NCI-H748 (cell line): ENCODE results near the gene HDAC1.
"Not testable (repeated sequence)": the region's sequence is repeated elsewhere in the genome, so short reads cannot be mapped to it uniquely, and the experiment has no call there.

Experiments
- DNase-seq: peaks from one replicate; lab custom pipeline; 2025; ENCODE audit not compliant: unreplicated experiment; lab: John Stamatoyannopoulos, UW

HDAC1 gene

DNA sequence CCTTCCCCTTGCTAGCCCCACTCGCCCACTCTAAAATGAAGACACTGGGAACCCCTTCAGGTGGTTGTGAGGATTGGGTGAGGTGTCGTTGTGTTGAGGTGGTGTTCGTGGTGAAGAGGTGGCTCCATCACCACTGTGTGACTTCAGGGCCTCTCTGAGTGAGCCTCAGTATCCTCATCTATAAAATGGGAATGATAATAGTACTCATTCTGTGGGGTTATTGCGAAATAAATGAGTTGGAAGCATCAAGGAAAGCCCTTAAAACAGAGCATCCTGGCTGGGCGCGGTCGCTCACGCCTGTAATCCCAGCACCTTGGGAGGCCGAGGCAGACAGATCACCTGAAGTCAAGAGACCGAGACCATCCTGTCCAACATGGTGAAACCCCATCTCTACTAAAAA lies 50.8 kb downstream of the HDAC1 start:
- no peak for DNase-seq

DNA sequence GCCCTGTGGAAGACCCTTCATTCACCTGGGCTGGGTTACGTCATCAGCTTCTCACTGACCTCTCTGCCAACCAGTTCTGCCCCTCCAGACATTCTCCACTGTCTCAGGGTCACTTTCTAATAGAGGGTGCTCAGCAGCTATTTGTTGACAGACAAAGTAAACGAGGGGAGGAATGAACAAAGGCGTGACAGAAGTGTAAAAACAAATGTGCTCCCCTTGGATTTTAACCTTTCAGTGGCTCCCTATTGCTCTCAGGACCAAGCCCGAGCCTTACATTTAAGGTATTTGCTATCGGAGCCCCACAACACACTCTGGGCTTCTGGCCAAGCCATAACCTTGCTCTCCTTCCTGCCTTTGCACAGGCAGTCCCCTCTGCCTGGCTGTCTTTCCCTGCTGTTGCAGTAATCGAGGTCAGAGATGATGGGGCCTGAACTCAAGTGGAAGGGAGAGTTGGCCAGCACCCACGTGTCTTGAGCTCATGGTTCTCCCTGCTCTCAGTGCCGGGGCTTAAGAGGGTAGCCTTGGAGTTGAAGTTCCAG lies 53.5 kb downstream of the HDAC1 start:
- no peak for DNase-seq

DNA sequence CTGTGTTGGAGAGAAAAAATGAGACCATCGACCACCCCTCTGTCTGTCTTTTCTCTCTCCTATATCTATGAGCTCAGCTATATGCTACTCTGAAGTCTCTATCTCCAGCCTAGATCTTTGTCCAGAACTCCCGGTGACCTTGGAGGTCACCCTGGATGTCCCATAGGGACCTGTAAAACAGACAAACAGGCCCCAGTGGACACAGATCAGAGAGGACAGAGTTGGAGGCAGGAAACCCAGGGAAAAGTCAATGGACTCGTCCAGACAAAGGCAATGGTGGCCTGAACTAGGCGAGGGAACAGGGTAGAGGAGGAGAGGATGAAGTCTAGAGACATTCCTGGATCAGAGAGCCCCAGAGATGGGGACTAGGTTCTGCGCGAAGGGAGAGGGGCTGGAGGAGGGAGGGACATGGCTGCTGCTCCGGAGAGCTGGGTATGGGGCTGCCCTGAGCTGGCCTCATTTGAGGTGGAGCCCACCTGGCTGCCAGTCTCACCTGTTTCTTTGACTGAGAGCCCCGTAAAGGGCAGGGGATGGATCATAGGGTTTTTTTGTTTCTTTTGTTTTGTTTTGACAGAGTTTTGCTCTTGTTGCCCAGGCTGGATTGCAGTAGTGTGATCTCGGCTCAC lies 54.8 kb downstream of the HDAC1 start:
- no peak for DNase-seq

DNA sequence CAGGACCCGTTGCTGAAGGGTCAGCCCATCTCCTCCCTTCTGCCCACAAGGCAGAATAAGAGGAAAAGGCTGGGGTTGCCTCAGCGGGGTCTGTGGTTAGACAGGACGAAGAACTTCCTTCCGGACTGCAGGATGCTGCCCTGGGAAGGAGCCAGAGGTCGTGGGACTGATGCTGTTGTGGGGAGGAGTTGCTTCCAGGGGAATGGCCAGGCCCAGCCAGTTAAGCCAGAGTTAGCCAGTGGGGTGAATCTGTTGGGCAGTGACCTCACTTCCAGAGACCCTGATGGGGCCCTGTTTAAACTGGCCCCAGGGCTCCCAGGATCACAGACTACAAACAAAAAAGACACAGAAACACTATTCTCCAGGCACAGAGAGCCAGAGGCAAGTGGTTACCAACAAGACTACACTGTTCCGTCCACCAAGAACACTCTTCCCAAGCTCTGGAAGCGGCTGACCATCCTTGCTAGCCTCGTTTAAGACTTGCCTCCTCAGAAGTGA lies 57.4 kb downstream of the HDAC1 start:
- no peak for DNase-seq

DNA sequence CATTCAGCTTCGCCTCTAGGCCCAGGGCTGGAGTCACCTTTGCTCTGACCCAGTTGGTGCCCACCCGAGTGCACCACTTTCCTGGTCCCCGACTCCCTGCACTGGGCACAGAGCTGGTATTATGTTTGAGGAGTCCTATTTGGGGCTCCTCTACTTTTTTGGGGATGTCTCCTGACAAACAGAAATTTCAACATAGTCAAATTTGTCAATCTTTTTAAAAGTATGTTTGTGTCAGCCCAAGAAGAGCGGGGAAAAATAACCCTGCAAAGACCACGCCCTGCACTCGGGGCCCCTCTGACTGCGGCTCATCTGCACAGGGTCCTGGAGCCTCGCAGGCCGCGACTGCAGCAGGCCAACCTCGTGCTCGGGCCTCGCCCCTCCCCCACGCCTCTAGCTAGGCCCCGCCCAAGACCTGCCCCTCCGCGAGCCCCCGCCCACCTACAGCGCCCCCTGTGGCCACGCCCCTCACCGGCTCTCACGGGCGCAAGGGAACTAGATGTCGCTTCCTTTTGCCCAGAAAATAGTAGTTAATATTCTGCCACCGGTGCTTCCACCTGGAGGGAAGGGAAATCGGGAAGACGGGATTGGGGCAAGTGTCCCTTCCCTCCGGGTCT lies 59.0 kb downstream of the HDAC1 start:
- peak; percentile 76 for DNase-seq

DNA sequence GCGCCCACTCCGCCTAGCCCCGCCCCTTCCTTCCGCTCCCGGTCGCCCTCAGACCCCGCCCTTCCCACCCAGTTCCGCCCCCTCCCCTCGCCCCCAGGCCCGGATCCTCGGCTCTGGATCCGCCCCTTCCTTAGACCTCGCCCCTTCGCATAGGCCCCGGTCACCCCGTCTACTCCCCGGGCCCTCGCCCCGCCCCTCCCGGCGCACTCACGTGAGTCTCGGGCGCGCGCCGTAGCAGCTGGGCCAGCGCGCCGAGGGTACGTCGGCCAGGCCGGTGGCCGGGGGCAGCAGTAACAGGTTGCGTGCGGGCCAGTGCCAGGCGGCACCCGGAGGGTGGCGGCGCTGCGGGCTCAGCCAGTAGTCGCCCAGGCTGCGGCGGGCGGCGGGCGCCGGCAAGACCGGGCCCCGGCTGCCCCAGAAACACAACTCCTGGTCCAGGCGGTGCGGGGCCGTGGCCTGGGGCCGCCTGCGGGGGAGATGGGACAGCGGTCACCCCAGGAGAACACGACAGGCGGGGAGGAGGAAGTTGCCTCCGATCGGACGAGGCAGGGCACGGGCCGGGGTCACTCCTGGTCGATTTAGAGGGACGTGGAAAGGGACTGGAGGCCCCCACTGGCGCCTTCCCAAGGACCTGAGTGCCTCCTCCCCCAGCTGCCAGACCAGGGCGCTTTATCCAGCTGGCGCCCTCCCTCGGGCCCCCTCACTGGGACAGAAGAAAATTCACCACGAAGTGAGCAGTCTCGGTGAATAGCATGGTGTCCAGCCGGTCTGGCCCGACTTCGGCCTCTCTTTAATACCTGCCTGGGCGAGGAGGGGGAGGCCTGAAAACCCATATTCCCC lies 59.7 kb downstream of the HDAC1 start:
- peak; percentile 93 for DNase-seq

DNA sequence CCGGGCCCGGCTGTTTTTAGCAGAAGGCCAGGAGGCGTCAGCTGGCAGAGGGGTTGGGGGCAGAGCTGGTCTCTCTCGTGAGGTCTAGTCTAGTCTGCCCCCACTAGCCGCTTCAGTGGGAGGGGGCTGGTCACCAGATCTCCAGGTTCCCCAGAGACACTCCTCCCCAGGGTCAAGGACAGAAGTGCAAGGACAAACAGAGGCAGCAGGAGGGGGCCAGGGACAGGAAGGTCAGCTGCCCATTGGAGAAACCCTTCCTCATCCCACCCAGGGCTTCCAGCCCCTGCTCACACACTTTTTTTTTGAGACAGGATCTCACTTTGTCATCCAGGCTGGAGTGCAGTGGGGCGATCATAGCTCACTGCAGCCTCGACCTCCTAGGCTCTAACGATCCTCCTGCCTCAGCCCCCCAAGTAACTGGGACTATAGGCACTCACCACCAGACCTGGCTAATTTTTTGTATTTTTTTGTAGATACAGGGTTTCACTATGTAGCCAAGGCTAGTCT lies 60.4 kb downstream of the HDAC1 start:
- no peak for DNase-seq

DNA sequence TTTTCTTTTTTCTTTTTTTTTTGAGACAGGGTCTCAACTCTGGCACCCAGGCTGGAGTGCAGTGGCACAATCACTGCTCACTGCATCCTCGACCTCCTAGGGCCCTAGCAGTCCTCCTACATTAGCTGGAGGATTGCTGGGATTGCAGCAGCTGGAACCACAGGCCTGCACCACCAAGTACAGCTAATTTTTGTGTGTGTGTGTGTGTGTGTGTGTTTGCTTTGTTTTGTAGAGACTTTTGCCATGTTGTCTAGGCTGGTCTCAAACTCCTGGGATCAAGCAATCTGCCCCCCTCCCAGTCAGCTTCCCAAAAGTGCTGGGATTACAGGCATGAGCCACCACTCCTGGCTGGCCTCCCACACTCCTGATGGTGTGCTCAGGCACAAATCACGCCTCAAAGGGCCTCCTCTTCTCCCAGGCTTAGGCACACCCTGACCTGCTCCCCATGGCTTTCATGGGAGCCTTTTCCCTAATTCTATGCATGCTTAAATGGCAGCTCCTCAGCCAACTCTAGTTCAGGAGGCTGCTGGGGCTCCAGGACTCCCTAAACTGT lies 61.0 kb downstream of the HDAC1 start:
- DNase-seq, result no peak

DNA sequence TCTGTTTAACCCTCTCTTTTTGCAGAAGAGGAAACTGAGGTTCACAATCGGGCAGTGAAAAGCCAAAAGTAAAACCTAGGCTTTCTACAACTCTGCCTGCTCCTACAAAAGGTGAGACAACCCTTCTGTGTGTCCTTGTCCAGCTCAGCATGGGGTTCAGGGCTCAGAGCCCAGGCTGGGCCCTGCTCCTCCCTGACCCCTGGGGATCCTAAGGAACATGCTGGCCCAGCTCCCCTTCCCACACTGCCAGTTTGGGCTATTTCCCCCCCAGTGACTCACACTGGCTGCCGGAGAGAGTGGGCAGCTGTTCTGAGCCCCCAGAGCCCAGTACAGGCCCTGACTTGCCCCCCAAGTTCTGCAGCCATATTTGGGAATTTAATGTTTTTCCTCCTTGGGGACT lies 61.5 kb downstream of the HDAC1 start:
- DNase-seq, result no peak

DNA sequence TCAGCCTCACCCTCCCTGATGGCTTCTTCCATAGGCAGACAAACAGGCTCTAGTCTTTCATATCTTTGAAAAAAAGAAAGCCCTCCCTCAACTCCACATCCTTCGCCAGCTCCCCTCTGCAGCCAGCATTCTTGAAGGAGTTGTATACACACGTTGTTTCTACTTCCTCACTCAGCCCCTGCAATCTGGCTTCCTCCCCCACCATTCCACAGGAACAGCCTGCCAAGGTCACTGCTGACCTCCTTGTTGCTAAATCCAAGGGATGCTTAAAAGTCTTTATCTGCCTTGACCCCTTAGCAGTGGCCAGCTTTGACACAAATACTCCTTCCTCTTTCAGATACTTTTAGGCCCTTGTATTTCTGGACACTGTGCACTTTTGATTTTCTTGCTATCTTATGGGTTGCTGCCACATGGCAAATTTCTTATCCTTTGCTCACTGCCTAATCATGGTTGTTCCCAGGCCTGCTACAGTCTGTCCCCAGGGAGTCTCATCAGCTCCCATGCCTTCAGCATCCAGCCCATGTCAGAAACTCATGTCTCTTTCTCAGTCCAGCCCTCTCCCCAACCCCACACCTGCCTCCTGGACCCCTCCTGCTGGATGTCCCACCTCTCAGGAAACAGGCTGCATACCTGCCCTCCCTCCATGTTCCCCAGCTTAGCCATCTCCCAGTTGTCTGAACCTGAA lies 62.1 kb downstream of the HDAC1 start:
- DNase-seq, result no peak

DNA sequence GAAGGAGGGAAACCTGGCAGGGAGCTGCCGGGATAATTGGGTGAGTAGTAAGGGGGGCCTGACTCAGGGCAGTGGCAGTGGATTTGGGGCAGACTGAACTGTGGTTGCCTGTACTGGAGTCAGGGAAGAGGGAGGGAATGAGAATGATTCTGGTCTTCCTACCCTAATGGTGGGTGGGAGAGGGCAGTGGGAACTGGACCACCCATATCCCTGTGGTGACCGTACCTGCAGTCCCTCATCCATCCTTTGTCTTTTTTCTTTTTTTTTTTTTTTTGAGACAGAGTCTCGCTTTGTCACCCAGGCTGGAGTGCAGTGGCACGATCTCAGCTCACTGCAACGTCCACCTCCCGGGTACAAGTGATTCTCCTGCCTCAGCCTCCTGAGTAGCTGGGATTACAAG lies 63.9 kb downstream of the HDAC1 start:
- DNase-seq, result not testable (repeated sequence)

DNA sequence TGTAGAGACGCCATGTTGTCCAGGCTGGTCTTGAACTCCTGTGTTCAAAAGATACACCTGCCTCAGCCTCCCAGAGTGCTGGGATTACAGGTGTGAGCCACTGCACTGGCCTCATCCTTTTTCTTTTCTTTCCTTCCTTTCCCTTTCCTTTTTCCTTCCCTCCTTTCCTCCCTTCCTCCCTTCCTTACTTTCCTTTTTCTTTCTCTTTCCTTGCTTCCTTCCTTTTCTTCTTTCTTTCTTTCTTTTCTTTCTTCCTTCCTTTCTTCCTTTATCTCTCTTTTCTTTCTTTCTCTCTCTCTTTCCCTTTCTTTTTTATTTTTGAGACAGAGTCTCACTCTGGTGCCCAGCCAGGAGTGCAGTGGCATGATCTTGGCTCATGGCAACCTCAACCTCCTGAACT lies 64.6 kb downstream of the HDAC1 start:
- no peak for DNase-seq

DNA sequence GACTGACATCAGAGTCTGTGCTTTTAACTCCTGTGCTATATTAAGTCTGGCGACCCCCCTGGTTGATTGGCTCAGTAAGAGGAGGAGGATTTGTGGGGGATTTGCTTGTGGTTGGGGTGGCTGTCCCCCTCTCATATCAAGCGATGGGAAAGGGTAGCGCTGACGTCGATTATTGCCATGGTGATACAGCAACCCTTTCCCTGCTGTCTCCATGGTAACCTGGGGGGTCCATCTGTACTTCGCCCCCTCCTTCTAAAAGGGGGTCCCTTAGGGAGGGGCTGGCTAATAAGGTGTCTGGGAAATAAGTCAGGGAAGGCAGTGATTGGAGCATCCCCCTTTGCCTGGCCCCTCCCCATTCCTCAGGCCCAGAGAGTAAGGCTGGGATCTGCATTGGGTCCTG lies 65.7 kb downstream of the HDAC1 start:
- DNase-seq, result no peak

DNA sequence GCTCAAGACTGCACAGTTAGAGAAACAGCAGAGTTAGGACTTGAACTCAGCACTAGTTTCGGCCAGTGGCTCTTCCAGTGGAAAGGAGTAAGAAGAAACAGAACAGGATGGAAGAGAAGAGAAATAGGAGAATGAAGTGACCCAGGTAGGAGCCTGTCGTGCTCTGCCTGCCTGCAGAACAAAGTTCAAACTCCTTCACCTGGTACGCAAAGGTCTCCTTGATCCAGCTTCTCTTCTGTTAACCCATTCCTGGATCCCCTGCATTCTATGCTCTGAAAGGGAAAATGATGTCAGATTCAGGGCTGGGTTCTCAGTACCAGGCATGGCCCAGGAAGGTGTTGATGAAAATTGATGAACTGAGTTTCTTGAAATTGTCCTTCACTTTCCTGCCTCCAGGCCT lies 66.6 kb downstream of the HDAC1 start:
- DNase-seq, result no peak

DNA sequence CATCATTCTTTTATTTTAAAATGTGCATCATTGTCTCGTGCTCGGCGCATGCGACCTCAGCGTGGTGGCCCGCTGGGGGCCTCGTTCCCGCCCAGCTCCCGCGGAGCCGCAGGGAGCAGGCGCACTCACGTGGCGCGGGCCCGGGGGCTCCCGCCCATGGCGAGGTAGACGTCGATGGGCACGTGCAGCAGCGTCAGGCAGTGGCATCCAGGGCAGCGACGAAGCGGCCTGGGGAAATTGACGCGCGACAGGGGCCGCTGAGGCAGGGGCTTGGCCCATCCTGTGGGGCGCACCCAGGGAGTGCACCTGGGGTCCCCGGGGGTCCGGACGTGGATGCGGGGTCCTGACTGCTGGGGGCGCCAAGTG lies 69.4 kb downstream of the HDAC1 start:
- no peak for DNase-seq

DNA sequence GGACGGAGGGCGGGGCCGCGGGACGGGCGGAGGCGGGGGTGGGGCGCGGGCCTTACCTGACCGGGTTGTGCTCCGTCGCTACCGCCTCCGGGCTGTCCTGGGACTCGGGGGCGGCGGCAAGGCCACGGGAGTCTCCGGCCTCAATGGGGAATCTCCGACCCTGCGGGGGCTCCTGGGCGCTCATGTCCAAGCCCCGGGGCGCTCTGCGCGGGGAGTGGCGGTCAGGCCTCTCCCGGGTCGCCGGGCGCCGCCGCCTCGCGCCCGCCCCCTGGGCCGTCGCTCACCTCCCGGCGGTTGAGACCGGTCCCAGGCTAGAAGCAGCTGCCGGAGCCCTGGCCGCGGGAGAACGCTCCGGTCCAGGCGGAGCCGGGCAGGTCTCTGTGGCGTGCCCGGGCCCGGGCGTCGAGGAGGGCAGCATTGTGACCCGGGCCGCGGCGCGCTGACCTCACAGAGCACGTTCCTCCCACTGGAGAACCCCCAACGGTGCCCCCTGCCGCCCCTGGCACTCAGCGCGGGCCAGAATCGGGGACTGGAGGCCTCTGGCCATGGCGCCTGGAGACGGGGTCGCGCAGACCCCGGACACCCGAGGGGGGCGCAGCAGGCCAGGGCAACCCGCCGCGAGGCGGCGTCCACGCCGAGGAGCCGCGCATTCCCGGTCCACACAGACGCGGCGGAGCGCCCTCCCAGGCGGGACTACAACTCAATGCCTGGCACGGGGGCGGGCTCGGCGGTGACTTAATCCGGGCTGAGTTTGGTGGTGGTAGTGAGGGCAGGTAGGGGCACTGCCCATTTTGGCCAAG lies 70.0 kb downstream of the HDAC1 start:
- no peak for DNase-seq

DNA sequence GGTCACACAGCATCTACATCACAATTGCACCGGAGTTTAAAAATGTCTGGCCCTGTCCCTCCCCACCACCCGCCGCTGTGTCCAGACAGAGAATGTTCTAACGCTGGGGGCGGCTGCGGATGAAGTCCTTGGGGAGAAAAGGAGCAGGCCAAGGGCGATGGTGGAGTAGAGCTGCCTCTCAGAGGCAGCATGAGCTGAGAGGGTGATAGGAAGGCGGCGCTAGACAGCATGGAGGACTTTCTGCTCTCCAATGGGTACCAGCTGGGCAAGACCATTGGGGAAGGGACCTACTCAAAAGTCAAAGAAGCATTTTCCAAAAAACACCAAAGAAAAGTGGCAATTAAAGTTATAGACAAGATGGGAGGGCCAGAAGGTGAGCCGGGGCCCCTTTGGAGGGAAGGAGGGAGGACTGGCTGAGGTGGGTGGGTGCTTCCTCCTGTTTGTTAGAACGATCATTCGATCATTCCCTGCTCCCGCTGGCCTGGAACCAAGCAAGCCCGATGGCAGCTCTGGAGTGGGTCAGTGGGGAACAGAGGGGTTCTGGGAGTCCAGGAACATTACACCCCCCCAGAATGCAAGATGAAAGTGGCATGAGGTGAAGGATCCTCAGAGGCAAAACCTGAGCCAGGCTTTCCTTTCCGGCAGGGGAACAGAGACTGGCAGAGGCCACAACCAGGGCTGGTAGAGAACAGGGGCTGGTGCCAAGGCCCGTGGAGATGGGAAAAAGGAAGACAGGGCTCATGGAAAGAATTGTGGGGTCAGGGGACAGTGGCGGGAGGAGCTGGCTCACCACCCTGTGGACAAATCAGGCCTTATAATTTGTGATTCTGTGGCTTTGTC lies 70.8 kb downstream of the HDAC1 start, which contains the start of the genes FAM229A and TSSK3:
FAM229A (minus strand) TSS at position 12 of the 840 bp plus-strand sequence. CDS start 394 bp downstream, outside the sequence.
TSSK3 (plus strand) TSS at position 66 of the 840 bp plus-strand sequence; CDS start at position 229, 163 bp downstream.
- DNase-seq, result no peak

DNA sequence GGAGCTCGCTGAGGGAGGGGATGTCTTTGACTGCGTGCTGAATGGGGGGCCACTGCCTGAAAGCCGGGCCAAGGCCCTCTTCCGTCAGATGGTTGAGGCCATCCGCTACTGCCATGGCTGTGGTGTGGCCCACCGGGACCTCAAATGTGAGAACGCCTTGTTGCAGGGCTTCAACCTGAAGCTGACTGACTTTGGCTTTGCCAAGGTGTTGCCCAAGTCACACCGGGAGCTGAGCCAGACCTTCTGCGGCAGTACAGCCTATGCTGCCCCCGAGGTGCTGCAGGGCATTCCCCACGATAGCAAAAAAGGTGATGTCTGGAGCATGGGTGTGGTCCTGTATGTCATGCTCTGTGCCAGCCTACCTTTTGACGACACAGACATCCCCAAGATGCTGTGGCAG lies 71.8 kb downstream of the HDAC1 start:
- DNase-seq, result no peak

DNA sequence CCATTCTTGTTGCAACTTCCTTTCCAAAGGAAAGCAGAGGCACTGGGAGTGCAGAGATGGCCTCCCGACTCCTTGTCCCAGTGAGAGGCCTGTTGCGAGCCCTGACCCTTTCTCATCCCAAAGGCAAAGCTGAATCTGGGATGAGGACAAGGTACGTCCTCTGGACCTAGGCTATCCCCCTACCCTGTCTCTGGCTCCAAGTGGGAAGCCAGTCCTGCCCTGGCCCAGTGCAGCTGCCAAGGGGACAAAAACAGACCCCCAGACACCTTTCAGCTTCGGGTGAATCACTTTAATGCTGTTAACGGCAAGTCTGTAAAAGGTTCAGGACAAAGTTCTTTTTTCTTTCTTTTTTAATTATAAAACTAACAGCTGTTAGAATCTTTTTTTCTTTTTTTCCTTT lies 73.0 kb downstream of the HDAC1 start:
- DNase-seq, result no peak
